Measurements from ENCODE around the gene MCM9. TPM values are rescaled to one million over a fixed set of nuclear protein-coding genes. Genes with fewer than 3 reads are reported as not detected.
A peak's percentile ranks its signal among the peaks of the same experiment; 100 is the strongest.

Gene MCM9
- total and polyA plus RNA-seq, 11 donors, result 2.1 to 8.5 (median 4.8) TPM

GRCh38 chr6:118935978-118936703, 1.2 kb upstream of the MCM9 start:
- DNase-seq, result no peak
- peak overlapping the region in 1 of 12 donors; percentile 93 for H3K27ac ChIP-seq
- intact Hi-C loops (cut with DNase I), result loop anchor here in 4 of 10 donors (2.0 to 5.0 kb wide), 2 partner anchors 41 to 44 kb away; partner anchors contain the start of gene ASF1A (in 4 of the 4)

DNA sequence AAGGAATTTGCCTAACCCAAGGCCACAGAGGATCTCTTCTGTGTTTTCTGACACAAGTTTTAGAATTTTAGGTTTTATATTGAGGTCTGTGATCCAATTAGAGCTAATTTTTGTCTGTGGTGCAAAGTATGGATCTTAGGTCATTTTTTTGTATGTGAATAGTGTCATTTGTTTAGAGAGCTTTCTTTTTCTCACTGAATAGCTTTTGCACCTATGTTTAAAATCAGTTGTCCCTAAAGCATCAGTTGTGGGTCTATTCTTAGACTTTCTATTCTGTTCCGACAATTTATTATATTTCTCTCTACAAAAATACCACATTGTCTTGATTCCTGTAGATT, 341 bp upstream of the MCM9 start:
- peaks cover 0 to 26% (median 6%) of the 10 kb centered on the region in 12 donors for H3K4me1 ChIP-seq
- WGBS, 4 donors, result 0 to 22% (median 14%) methylated on average over 1 of the region's 1 CpG
- intact Hi-C loops (cut with DNase I), result loop anchor here in 4 of 10 donors (2.0 to 5.0 kb wide), 2 partner anchors 40 to 43 kb away; partner anchors contain the start of gene ASF1A (in 4 of the 4)

More at GRCh38 chr6:118935978-118936703, 1.2 kb upstream of the MCM9 start:
- no peak for ATAC-seq
- no peaks in the 10 kb centered on the region for H3K27me3 ChIP-seq
- peaks cover 0 to 19% (median 13%) of the 10 kb centered on the region in 9 donors for H3K36me3 ChIP-seq
- H3K4me1 ChIP-seq, result peaks cover 0 to 26% (median 6%) of the 10 kb centered on the region in 12 donors
- TF ChIP-seq CTCF (IDR thresholded peaks at IDR 0.05) (no peak), POLR2A (IDR thresholded peaks at IDR 0.05) (no peak)
- H3K4me3 ChIP-seq, result no peak overlapping the region
- 78 to 82% (median 81%) methylated on average over 3 of the region's 3 CpGs for WGBS, 4 donors
- no peaks in the 10 kb centered on the region for H3K9me3 ChIP-seq

DNA sequence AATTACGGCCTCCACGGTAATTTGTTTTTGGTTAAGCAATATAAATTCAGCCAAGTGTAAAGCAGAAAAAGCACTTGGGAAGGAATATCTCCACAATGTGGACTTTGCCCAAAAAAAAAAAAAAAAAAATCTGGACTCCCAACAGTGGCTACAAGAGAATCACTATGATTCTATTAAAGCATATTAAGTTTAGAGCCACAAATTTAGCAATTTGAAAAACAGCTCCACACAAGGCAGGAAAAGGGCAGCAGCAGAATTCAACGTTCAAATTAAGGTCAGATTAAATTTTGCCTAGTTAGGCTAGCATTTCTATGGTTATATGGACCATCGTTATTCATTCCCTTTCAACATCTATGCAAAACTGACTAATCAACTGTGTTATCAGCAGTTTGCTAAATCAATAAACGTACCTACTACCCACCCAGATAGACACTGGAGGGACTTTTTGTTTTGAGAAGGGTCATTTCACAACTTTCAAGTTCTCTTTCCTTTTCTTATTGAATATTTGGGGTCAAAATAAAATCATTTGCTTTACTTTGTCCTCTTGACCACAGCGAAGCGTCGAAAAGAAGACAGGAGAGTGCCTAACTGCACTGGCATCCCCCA, 1.0 kb downstream of the MCM9 start:
- intact Hi-C loops (cut with DNase I), result loop anchor here in 5 of 10 donors (2.0 to 5.0 kb wide), 2 partner anchors 37 to 39 kb away; partner anchors contain the start of gene ASF1A (in 3 of the 5)
- peak overlapping the region in 9 of 12 donors; percentile 88 to 98 (median 93) for H3K27ac ChIP-seq
- no peak for ATAC-seq
- H3K4me1 ChIP-seq, result peaks cover 0 to 21% (median 6%) of the 10 kb centered on the region in 12 donors
- TF ChIP-seq CTCF (IDR thresholded peaks at IDR 0.05), result no peak
- no peak for TF ChIP-seq POLR2A (IDR thresholded peaks at IDR 0.05)
- H3K36me3 ChIP-seq, result peaks cover 0 to 41% (median 30%) of the 10 kb centered on the region in 9 donors
- WGBS, 4 donors, result 27 to 29% (median 28%) methylated on average over 8 of the region's 8 CpGs
- H3K9me3 ChIP-seq, result no peaks in the 10 kb centered on the region
- no peaks in the 10 kb centered on the region for H3K27me3 ChIP-seq
- no peak for DNase-seq
- peak overlapping the region; percentile 64 to 98 (median 81) for H3K4me3 ChIP-seq

More for the DNA sequence above, 341 bp upstream of the MCM9 start:
- no peak for DNase-seq
- H3K27ac ChIP-seq, result peak overlapping the region; percentile 86 to 98 (median 93)
- H3K9me3 ChIP-seq, result no peaks in the 10 kb centered on the region
- no peak for ATAC-seq
- TF ChIP-seq CTCF (IDR thresholded peaks at IDR 0.05) (no peak), POLR2A (IDR thresholded peaks at IDR 0.05) (no peak)
- peak overlapping the region; percentile 64 to 98 (median 81) for H3K4me3 ChIP-seq
- H3K27me3 ChIP-seq, result no peaks in the 10 kb centered on the region
- H3K36me3 ChIP-seq, result peaks cover 0 to 28% (median 21%) of the 10 kb centered on the region in 9 donors

GRCh38 chr6:118932421-118932820, 2.5 kb downstream of the MCM9 start:
- TF ChIP-seq POLR2A (IDR thresholded peaks at IDR 0.05) (no peak), CTCF (IDR thresholded peaks at IDR 0.05) (no peak)
- no peak for ATAC-seq
- Histone ChIP-seq H3K27ac (no peak overlapping the region), H3K9me3 (no peaks in the 10 kb centered on the region), H3K27me3 (no peaks in the 10 kb centered on the region), H3K4me3 (no peak overlapping the region), H3K36me3 (peaks cover 0 to 55% (median 45%) of the 10 kb centered on the region in 9 donors), H3K4me1 (peaks cover 0 to 21% (median 6%) of the 10 kb centered on the region in 12 donors)
- intact Hi-C loops (cut with DNase I), result loop anchor here in 2 of 10 donors (5.0 kb wide), 1 partner anchor 35 kb away; no protein-coding TSS in a partner anchor
- WGBS, 4 donors, result 82 to 88% (median 87%) methylated on average over 2 of the region's 2 CpGs
- no peak for DNase-seq

Data from heart left ventricle (tissue), 16 donors.